OCI-M2 (cell line): ENCODE measurements around the gene NME1.
A peak's percentile ranks its signal among the peaks of the same experiment; 100 is the strongest.
"Not testable (repeated sequence)": the region's sequence is repeated elsewhere in the genome, so short reads cannot be mapped to it uniquely, and the experiment has no call there.

Source experiments
- DNase-seq: peaks from one replicate; lab custom pipeline; 2025; ENCODE audit not compliant: unreplicated experiment; lab: John Stamatoyannopoulos, UW

Gene NME1

GRCh38 chr17:51153210-51154072 lies at the start of gene NME1:
NME1 (plus strand) TSS chr17:51153559; CDS start chr17:51155655, 2,096 bp downstream.
- DNase-seq = peak; percentile 80

GRCh38 chr17:51107778-51108177 lies 45.6 kb upstream of the NME1 start:
- DNase-seq = no peak

DNA sequence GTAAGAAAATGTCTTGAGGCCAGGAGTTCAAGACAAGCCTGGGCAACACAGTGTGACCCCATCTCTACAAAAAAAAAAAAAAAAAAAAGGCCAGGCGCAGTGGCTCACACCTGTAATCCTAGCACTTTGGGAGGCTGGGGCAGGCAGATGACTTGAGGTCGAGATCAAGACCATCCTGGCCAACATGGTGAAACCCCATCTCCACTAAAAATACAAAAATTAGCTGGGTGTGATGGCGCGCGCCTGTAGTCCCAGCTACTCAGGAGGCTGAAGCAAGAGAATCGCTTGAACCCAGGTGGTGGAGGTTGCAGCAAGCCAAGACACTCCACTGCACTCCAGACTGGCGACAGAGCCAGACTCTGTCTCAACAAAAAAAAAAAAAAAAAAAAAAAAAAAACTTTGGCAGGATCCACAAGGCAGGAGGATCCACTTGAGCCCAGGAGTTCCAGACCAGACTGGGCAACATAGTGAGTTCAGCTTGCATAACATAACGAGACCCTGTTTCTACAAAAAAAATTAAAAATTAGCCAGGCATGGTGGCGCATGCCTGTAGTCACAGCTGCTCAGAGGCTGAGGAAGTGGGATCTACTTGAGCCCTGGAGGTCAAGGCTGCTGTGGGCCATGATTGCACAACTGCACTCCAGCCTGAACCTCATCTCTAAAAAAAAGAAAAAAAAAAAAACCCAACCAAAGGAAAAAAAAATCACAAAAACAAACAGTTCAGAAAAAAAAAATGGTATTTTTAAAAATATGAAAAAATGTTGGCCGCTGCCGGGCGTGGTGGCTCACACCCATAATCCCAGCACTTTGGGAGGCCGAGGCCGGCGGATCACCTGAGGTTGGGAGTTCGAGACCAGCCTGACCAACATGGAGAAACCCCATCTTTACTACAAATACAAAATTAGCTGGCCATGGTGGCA lies 40.8 kb upstream of the NME1 start:
- DNase-seq = not testable (repeated sequence)

DNA sequence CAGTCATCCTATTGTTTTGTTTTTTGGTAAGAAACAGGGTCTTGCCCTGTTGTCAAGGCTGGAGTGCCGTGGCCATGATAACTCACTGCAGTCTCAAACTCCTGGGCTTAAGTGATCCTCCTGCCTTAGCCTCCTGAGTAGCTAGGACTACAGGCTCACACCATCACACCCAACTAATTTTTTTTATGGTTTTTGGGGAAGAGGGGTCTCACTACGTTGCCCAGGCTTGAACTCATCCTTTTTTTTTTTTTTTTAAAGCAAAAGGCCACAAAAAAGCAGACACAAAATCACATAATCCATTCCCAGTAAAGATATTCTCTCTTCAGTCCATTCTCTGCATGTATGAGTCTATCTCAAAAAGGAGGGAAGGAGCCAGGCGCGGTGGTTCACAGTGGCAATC lies 38.2 kb upstream of the NME1 start:
- no peak for DNase-seq

DNA sequence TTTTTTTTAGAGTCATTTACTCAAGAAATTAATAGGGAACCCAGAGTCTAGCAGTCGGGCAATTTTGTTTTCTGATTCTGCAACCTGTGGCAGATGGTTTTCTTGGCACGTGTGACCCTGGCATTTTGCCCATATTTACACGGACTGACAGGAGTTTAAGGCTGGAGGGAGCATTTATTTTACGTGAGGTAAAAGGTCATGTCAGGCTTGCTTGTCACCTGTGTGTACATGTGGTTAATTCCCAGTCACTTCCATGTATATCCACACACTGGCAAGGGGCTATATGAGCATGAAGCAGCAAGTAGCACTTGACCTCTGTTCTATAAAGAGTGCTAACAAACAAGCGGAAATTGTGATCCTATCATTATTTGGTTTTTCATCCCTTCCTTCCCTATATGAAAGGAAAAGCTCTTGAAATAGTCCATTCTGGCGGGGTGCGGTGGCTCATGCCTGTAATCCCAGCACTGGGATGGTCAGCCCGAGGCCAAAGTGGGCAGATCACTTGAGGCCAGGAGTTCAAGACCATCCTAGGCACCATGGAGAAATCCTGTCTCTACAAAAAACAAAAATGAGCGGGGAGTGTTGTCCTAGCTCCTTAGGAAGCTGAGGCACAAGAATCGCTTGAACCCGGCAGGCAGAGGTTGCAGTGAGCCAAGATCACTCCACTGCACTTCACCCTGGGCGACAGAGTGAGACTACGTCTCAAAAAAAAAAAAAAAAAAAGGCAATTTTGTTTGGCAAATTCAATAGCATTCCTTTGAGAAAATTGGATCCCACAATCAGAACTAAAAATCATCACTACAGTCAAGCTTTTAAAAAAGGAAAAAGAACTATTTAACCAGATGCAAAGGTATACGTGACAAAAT lies 34.8 kb upstream of the NME1 start:
- no peak for DNase-seq

DNA sequence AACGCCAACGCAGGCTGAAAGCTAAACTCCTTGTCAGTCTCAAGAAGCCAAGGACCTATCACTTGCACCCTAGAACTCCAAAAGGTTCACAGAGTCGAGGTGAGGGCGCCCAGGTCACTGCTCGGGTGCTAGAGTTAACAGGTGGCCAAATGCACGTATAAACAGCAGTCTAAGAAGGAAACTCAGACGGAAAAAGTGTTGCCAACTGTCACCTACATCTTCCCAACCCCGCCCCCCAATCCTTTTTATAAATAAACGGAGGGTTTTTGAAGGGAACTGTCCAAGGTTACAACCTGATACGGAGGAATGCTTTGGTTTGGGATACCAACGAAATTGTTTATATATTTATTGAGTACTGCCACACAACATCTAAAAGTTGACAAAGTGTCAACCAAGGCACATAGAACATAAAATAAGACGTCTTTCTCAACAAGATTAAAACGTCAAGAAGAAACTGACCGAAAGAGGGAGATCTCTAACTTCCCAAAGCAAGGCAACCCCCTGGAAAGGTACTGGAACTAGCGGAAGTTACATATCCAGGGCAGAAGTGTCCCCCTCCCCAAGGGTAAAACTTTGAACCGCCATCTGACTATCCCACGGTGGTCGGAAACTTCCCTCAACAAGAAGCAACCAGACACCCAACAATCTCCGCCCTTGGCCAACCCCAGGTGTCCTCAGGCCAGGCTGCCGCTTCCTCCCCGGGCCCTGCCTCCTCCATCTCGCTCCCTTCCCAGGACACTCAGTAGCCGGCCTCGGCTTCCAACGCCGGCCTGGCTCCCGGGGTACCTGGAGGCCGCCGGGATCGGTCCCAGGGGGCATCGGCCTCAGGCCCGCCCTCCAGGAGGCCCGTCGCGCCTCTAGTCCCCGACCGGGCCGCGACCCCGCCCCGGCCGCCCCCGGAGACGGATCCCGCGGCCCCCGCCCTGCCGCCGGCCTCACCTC lies 33.7 kb upstream of the NME1 start:
- no peak for DNase-seq

DNA sequence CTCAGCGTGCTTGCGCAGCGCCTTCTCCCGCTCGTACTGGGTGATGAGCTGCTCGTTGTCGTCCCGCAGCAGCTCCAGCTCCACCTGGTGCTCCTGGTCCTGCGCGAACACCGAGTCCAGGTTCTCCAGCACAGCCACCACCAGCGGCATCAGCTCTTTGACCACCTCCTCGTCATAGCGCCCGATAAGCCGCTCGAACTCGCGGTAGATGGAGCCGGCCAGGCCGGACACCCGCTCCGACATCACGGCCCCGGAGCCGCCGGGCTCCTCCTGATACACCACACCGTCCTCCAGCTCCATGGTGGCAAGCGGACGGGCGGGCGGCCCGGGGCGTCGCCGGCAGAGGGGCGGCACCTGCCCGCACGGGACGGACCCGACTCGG lies 33.0 kb upstream of the NME1 start:
- DNase-seq = no peak

- DNase-seq = peak; percentile 27
Observed at GRCh38 chr17:51120739-51121619, 32.4 kb upstream of the NME1 start, which contains the start of gene SPAG9. SPAG9 (minus strand) TSS chr17:51120868; CDS start chr17:51120656, 212 bp downstream.

DNA sequence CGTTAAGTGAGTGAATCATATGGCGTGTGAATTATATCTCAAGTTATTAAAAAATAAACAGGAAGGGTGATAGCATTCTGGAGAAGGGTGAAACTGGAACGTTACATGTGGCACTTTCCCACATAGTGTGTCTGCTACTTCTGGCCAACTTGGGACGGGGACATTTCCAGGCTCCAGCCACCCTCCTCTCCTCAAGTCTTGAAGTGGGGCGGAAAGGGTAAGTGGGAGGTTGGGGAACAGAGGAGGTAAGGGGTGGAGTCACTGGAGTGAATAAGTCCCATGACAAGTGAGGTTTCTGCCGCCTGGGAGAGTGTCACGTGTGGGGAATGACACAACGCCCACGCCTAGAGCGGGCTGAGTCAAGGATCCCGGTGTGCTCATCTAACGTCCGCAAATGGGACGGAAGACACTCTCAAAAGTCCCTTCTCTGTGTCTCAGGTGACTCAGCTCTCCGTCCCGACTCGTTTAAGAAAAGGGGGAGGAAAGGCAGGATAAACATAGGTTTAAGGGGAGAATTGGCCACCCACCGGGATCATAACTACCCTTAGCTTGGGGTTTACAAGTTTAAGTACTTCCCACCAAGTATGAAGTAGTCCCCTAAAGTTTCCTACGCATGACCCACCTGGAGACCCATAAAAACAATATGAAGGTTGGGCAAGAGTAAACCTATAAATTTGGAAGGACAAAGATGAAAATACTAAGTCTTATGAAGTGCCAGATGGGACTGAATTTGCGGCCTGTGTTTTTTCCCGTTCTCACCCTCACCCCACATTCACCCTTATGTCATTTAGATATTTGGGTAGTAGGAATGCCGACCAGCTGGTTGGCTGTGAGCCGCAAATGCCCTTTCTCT lies 31.5 kb upstream of the NME1 start:
- peak; percentile 75 for DNase-seq

DNA sequence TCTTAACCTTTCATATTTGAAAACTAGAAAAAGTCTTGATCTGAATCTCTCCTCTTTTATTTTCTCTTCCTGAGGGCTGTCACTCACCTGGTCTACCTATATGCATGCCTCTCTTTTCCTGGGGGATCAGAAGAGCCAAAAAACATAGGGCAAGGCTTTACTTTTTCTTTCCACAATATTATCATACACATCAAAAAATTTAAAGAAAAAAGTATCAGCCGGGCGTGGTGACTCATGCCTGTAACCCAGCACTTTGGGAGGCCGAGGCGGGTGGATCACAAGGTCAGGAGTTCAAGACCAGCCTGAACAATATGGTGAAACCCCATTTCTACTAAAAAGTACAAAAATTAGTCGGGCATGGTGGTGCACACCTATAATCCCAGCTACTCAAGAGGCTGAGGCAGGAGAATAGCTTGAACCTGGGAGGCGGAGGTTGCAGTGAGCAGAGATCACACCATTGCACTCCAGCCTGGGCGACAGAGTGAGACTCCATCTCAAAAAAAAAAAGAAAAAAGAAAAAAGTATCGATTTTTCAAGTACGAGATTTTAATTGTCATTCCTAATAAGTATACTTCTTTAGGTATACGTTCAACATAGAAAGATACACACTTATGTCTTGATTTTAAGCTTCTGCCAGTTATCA lies 30.8 kb upstream of the NME1 start:
- DNase-seq = not testable (repeated sequence)

GRCh38 chr17:51124640-51125503 lies 28.5 kb upstream of the NME1 start:
- no peak for DNase-seq

DNA sequence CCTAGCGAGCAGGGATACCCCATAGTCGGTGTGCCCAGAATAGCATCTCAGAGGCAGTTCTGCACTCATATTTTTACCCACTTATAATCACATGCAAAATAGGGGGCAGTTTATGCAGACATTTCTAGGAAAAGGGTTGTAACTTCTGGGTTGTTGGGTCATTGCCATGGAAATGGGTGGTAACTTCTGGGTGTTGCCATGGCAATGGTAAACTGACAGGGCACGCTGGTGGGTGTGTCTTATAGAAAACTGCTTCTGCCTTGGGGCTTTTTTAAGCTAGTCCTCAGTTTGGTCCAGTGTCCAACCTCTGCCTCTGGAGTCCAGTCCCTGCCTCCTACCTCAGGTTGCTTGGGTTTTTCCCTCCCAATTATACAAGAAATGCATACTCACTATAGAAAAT lies 25.3 kb upstream of the NME1 start:
- DNase-seq = no peak

DNA sequence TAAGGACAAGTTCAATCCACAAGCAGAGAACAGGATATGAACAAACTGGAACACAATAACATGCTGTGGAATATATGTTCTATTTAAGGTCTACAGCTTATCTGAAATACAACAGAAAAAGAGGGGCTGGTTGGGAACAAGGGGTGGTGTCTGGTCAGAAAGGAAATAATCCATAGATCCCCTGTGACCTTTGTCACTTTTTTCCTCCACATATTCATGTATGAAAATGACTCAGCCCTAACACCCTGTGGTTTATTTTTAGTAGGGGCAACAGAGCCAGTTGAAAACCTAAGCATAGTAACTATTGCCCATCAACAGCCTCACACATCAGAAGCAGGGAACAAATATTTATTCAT lies 20.4 kb upstream of the NME1 start:
- DNase-seq = no peak

- no peak for DNase-seq
Observed at GRCh38 chr17:51133365-51133764, 20.0 kb upstream of the NME1 start.

DNA sequence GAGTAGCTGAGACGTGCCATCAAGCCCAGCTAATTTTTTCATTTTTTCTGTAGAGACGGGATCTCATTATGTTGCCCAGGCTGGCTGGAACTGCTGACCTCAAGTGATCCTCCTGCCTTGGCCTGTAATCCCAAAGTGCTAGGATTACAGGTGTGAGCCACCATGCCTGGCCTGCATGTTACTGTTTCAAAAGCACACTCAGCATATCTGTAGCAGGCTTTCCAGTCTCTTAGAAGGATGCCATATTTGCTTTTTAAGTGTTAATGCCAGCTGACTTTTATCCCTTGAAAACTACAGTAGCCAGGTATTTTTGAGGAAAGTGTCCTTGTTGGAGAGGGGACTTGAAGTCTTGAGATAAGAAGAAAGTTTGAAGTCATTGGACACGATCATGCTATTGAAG lies 17.4 kb upstream of the NME1 start:
- no peak for DNase-seq

DNA sequence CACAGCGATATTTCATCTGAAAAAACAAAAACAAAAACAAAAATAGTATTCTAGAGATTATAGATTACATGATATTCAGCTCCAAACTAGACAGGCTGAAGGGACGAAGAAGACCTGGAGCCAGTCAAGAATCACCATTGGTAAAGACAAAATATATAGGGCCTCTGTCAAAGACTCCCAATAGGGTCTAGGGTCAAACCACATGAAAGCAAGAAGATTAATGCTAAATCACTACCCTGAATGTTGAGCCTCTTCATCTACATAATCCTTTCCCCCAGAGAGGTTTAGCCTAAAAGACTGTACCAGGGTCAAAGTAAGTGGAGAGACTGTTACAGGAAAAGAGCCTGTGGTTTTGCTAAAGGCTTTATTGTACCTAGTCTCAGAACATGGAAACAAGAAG lies 10.8 kb upstream of the NME1 start:
- DNase-seq = no peak
